Stimulated activated naive CD8-positive, alpha-beta T cell treated with anti-CD3 and anti-CD28 coated beads, Interleukin-15, Interleukin-2, amounts not matched to agents 100 ng/mL and 50 ng/mL, for 24 hours (primary cell): ENCODE measurements around the gene NAA16.
"Not testable (repeated sequence)": the region's sequence is repeated elsewhere in the genome, so short reads cannot be mapped to it uniquely, and the experiment has no call there.

Experiments used
- H3K27ac Mint-ChIP-seq: one replicate; pipeline ENCODE4 v1.8.0; 2021; ENCODE audit warnings: mild to moderate bottlenecking, mixed read lengths
- H3K27me3 Mint-ChIP-seq: one replicate; pipeline ENCODE4 v1.8.0; 2021; ENCODE audit warnings: mixed read lengths
- H3K36me3 Mint-ChIP-seq: one replicate; pipeline ENCODE4 v1.8.0; 2021; ENCODE audit warnings: low read depth, mixed read lengths
- H3K4me1 Mint-ChIP-seq: one replicate; pipeline ENCODE4 v1.8.0; 2021; ENCODE audit warnings: low read depth, mixed read lengths
- H3K4me3 Mint-ChIP-seq: one replicate; pipeline ENCODE4 v1.8.0; 2021; ENCODE audit warnings: mild to moderate bottlenecking, mixed read lengths
- H3K9me3 Mint-ChIP-seq: one replicate; pipeline ENCODE4 v1.8.0; 2021; ENCODE audit warnings: mixed read lengths

The NAA16 gene

DNA sequence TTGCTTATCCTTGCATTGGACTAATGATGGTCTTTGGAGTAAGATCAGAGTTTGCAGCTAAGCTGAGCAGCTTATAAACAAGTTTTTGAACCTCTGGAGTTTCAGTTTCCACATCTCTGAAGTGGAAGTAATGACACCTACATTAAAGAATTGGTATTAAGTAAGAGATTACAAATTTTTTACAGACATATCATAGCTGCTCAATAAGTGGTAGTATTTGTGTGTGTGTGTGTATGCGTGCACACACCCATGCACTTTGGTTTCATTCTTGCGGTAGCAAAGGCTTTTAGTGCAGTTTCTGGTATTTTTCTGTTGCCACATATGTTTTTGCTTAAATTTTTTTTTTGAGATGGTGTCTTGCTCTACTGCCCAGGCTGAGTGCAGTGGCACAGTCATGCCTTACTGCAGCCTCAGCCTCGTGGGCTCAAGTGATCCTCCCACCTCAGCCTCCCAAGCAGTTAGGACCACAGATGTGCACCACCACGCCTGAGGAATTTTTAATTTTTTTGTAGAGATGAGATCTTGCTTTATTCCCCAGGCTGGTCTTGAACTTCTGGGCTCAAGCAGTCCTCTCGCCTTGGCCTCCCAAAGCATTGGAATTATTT lies 4.5 kb downstream of the NAA16 start:
- peaks cover 67% of the 10 kb centered on the region for H3K4me1 Mint-ChIP-seq
- peak overlapping the region; percentile 68 for H3K4me3 Mint-ChIP-seq
- peak overlapping the region; percentile 80 for H3K27ac Mint-ChIP-seq

DNA sequence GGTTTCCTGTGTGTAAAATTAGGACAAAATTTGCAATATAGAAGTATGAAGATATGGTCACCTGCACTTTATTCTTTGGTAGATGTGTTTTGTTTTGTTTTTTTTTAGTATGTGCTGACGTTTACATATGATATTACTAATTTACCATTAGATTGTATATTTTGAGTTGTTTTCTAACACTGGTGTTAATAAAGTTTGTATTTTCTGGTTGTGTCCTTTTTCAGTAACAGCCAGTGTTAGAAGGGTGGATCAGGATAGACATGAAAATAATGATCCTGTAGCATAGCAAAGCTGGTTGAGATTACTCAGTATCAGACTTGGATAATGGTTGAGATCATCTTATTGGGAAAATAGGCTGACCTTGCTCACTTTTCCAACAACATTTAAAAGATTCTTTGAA lies 6.2 kb downstream of the NAA16 start:
- Mint-ChIP-seq H3K36me3 (peaks cover 47% of the 10 kb centered on the region), H3K9me3 (no peaks in the 10 kb centered on the region), H3K4me1 (peaks cover 65% of the 10 kb centered on the region), H3K27me3 (no peaks in the 10 kb centered on the region), H3K4me3 (no peak overlapping the region), H3K27ac (no peak overlapping the region)

More for the DNA sequence above, 4.5 kb downstream of the NAA16 start:
- H3K9me3 Mint-ChIP-seq: no peaks in the 10 kb centered on the region
- no peaks in the 10 kb centered on the region for H3K27me3 Mint-ChIP-seq
- H3K36me3 Mint-ChIP-seq: peaks cover 35% of the 10 kb centered on the region

DNA sequence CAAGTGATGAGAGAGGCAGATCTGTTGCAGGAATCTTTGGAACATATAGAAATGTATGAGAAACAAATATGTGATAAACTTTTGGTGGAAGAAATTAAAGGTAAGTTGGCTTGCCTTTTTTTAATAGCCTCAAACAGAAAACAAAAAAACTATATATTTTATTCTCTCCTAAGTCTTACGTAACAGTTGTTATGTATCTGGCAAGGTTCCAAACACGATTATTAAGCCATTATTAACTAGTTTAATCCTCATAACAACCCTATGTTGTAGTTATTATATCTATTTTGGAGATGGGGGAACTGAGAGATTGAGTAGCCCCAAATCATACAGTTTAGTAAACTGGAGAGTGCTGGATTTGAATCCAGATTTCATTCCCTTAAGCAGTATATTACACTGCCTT lies 14.7 kb downstream of the NAA16 start:
- Mint-ChIP-seq H3K4me3 (no peak overlapping the region), H3K4me1 (peaks cover 66% of the 10 kb centered on the region), H3K27me3 (no peaks in the 10 kb centered on the region), H3K9me3 (no peaks in the 10 kb centered on the region), H3K36me3 (peaks cover 77% of the 10 kb centered on the region), H3K27ac (no peak overlapping the region)

DNA sequence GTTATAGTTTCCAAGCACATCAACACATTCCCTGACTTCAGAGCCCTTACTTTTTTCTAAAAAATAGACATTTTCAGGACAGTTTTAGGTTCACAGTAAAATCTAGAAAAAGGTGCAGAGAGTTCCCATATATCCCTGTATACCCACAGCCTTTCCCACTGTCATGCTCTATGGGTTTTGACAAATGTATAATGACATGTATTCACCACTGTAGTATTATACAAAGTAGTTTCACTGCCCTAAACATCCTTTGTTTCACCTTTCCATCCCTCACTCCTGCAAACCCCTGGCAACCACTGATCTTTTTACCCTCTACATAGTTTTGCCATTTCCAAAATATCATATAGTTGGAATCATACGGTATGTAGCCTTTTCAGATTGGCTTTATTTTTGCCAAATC lies 15.6 kb downstream of the NAA16 start:
- Mint-ChIP-seq H3K36me3 (peaks cover 77% of the 10 kb centered on the region), H3K4me1 (peaks cover 68% of the 10 kb centered on the region), H3K4me3 (no peak overlapping the region), H3K27me3 (no peaks in the 10 kb centered on the region), H3K9me3 (no peaks in the 10 kb centered on the region), H3K27ac (peak overlapping the region; percentile 2)

DNA sequence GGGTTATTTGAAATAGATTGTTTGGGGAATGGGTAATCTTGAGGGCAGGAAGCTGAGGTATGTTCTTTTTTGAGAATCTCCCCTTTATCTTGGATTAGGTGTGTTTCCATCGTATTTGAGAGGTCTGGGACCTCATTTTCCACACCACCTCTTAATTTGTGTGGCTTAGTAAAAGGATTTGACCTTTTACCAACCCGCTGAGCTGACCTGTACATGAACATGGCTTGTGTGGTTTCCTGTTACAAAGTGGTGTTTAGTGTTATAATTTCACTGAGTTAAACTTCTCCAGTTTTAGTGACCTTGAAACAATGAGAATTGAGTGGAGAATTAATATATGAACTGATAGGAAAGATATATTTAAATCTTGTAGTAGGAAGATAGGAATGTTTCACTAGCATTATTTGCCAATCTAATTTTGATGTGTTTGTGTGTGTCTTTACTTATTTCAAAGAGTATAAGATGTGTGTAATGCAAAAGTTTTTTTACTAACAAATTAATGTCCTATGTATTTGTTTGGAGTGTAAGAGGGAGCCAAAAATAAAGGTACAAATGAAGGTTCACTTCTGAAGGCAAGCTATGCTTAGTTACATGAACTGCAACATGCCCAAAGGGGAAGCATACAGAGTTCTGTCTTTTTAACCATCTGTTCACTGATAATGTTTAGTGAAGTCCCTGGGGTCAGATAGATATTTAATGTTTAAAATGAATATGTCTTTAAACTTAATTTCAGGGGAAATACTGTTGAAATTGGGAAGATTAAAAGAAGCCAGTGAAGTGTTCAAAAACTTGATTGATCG lies 17.1 kb downstream of the NAA16 start:
- Mint-ChIP-seq H3K27ac (peak overlapping the region; percentile 62), H3K27me3 (no peaks in the 10 kb centered on the region), H3K9me3 (no peaks in the 10 kb centered on the region), H3K4me3 (peak overlapping the region; percentile 56), H3K4me1 (peaks cover 63% of the 10 kb centered on the region), H3K36me3 (peaks cover 74% of the 10 kb centered on the region)

DNA sequence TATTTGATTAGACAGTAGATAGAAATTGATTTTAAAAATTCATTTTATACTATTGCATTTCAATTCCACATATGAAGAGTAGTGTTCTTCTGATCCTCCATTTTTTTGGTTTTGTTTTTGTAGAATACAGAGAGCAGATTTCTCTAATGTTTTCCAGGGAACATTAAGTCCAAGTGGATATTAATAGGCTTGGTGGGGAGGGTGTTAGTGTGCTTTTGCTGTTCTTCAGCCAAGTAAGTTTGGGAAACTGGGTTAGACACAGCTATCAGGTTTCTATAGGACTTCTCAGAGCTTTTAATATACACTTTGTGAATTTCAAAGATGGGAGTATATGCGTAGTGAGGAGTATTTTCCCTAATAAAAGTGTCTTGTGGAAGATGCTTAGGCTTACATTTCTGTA lies 21.8 kb downstream of the NAA16 start:
- no peaks in the 10 kb centered on the region for H3K9me3 Mint-ChIP-seq
- H3K4me1 Mint-ChIP-seq: peaks cover 38% of the 10 kb centered on the region
- no peak overlapping the region for H3K4me3 Mint-ChIP-seq
- H3K36me3 Mint-ChIP-seq: peaks cover 68% of the 10 kb centered on the region
- no peak overlapping the region for H3K27ac Mint-ChIP-seq
- no peaks in the 10 kb centered on the region for H3K27me3 Mint-ChIP-seq

DNA sequence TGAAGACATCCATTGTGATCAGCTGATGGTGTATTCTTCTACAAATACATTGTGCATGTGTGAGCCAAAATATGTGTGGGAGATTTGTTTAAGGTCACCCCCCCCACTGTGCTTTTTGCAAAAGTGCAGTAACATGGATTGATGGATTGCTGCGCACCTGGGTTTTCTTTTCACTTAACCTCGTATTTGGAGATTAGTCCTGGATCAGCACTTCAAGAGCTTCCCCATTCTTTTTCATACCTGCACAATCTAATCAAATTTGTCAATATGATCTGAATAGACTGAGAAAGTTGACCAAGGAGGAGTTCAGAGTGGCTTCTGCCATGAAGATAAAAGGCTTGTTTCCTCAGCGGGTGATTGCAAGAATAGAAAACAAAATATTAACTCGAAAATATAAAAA lies 23.7 kb downstream of the NAA16 start:
- no peak overlapping the region for H3K27ac Mint-ChIP-seq
- no peak overlapping the region for H3K4me3 Mint-ChIP-seq
- peaks cover 67% of the 10 kb centered on the region for H3K36me3 Mint-ChIP-seq
- H3K4me1 Mint-ChIP-seq: peaks cover 24% of the 10 kb centered on the region
- no peaks in the 10 kb centered on the region for H3K27me3 Mint-ChIP-seq
- H3K9me3 Mint-ChIP-seq: no peaks in the 10 kb centered on the region

DNA sequence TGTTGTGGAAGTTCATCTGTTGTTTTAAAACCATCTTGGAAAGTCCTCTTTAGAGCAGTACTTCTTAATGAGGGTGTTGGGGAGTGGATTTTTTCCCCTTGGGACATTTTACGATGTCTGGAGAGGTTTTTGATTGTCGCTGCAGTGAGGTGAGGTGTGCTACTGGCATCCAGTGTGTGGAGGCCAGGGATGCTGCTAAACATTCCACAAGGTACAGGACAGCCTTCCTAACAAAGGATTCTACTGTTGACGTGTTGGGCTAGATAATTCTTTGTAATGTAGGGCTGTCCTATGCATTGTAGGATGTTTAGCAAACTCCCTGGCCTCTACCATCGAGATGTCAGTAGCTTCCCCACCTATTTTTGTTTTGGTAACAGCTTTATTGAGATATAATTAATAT lies 33.3 kb downstream of the NAA16 start:
- Mint-ChIP-seq H3K4me1 (peaks cover 41% of the 10 kb centered on the region), H3K27ac (no peak overlapping the region), H3K27me3 (no peaks in the 10 kb centered on the region), H3K9me3 (no peaks in the 10 kb centered on the region), H3K4me3 (no peak overlapping the region), H3K36me3 (peaks cover 79% of the 10 kb centered on the region)

DNA sequence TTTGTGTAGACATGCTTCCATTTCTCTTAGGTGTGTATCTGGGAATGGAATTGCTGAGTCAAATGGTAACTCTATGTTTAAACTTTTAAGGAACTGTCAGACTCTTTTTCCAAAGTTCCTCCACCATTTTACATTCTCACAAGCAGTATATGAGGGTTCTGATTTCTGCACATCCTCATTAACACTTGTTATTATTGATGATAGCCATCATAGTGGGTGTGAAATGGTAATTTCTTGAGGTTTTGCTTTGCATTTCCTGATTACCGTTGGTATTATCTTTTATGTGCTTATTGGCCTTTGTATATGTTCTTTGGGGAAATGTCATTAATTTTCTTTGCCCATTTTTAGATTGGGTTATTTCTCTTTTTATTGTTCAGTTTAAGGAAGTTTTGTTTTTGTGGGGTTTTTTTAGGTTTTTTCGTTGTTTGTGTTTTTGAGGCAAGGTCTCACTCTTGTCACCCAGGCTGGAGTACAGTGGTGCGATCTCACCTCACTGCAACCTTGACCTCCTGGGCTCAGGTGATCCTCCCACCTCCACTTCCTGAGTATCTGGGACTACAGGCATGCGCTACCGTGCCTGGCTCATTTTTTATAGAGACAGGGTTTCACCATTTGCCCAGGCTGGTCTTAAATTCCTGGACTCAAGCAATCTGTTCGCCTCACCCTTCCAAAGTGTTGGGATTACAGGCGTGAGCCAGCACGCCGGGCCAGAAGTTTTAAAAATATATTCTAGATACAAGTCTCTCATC lies 34.3 kb downstream of the NAA16 start:
- H3K4me1 Mint-ChIP-seq: peaks cover 38% of the 10 kb centered on the region
- H3K27me3 Mint-ChIP-seq: no peaks in the 10 kb centered on the region
- H3K36me3 Mint-ChIP-seq: peaks cover 73% of the 10 kb centered on the region
- peak overlapping the region; percentile 72 for H3K27ac Mint-ChIP-seq
- H3K4me3 Mint-ChIP-seq: no peak overlapping the region
- no peaks in the 10 kb centered on the region for H3K9me3 Mint-ChIP-seq

DNA sequence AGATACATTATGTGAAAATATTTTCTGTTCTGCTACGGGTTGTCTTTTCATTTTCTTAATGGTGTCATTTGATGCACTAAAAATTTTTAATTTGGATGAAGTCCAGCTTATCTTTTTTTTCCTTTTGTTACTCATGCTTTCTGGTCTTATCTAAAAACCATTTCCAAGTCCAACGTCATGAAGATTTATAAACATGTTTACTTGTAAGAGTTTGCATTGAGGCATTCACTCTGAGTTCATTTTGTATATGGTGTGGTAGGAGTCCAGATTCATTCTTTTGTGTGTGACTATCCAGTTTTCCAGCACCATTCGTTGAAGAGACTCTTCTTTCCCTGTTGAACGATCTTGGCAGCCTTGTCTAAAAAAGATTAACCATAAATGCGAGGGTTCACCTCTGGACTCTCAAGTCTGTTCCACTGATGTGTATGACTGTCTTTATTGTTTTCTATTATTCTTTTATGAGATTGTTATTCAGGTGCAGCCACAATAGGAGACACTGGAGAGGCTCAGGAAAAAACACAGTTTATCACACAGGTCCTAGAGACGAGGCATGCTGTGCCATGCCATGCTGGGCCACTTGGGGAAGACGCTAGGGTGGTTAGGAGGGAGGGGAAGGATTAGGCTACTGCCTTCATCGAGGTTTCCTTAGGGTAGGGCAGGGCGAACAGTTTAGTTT lies 35.0 kb downstream of the NAA16 start:
- Mint-ChIP-seq H3K36me3 (peaks cover 71% of the 10 kb centered on the region), H3K4me1 (peaks cover 41% of the 10 kb centered on the region), H3K9me3 (no peaks in the 10 kb centered on the region), H3K27ac (peak overlapping the region; percentile 72), H3K27me3 (no peaks in the 10 kb centered on the region), H3K4me3 (no peak overlapping the region)

DNA sequence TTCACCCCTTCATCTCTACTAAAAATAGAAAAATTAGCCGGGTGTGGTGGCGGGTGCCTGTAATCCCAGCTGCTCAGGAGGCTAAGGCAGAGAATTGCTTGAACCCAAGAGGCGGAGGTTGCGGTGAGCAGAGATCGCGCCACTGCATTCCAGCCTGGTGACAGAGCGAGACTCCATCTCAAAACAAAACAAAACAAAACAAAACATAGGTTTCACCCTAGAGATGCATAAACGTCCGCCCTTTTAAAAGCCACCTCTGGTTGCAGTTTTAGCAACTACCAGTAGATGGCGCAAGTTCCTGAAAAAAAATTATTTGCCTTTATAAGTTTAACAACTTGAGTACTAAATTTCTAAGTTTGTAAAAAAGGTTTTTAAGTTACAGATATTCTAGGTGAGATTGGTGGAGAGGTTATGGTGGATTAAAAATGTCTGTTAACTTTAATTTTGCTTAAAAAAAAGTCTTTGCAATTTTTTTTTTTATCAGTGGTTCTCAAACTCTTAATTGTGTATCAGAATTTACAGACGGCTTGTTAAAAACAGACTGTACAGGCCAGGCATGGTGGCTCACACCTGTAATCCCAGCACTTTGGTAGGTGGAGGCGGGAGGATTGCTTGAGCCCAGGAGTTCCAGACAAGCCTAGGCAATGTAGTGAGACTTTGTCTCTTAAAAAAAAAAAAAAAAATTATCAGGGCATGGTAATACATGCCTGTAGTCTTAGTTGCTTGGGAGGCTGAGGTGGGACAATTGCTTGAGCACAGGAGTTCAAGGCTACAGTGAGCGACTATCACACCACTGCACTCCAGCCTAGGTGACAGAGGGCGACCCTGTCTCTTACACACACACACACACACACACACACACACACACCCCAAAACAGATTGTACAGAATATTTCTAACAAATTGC lies 42.1 kb downstream of the NAA16 start:
- peaks cover 65% of the 10 kb centered on the region for H3K4me1 Mint-ChIP-seq
- H3K36me3 Mint-ChIP-seq: peaks cover 49% of the 10 kb centered on the region
- H3K4me3 Mint-ChIP-seq: peak overlapping the region; percentile 13
- no peaks in the 10 kb centered on the region for H3K9me3 Mint-ChIP-seq
- H3K27ac Mint-ChIP-seq: peak overlapping the region; percentile 76
- H3K27me3 Mint-ChIP-seq: no peaks in the 10 kb centered on the region

DNA sequence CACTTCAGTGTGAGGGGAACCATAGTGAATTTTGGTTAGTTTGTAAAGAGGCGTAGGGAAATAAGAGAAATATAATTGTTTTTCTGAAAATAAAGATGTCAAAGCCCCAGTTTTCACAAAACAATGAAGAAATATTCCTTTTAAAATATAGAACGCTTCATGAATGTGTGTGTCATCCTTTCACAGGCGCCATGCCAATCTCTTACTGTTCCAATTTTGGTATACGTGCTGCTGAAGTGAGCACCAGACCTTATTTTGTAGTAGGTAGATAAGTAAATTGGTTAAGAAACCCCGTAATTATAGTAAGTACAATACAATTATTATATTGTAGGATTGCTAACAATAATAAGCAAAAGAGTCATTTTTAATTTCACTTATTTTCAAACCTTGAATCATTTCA lies 43.3 kb downstream of the NAA16 start:
- no peaks in the 10 kb centered on the region for H3K9me3 Mint-ChIP-seq
- no peak overlapping the region for H3K27ac Mint-ChIP-seq
- no peak overlapping the region for H3K4me3 Mint-ChIP-seq
- no peaks in the 10 kb centered on the region for H3K27me3 Mint-ChIP-seq
- peaks cover 49% of the 10 kb centered on the region for H3K36me3 Mint-ChIP-seq
- peaks cover 65% of the 10 kb centered on the region for H3K4me1 Mint-ChIP-seq

DNA sequence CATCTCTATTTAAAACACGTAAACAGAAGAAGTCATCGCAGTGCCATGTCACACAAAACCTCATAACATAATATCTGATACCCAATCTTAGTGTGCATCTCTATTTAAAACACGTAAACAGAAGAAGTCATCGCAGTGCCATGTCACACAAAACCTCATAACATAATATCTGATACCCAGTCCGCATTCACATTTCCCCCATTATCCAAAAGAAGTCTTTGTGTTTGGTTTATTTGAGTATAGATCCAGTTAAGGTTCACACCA lies 45.2 kb downstream of the NAA16 start:
- H3K4me1 Mint-ChIP-seq: peaks cover 65% of the 10 kb centered on the region
- H3K27me3 Mint-ChIP-seq: not testable (repeated sequence)

DNA sequence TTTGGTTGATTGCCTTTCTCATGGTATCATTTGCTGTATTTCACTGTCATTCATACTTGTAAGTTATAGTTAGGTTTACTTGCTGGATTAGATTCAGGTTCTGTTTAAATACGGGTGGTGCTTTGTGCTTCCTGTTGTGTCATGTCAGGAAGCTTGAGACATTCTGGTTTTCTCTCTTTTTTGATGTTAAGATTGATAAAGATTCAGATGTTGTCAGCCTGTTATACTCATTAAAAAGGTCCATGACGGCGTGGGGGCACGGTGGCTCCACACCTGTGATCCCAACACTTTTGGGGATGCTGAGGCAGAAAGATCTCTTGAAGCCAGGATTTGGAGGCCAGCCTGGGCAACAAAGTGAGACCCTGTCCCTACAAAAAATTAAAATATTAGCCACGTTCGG lies 45.7 kb downstream of the NAA16 start:
- Mint-ChIP-seq H3K9me3 (no peaks in the 10 kb centered on the region), H3K4me1 (peaks cover 66% of the 10 kb centered on the region), H3K36me3 (peaks cover 62% of the 10 kb centered on the region), H3K27me3 (no peaks in the 10 kb centered on the region), H3K27ac (peak overlapping the region; percentile 82), H3K4me3 (peak overlapping the region; percentile 44)

More for the DNA sequence above, 45.2 kb downstream of the NAA16 start:
- Mint-ChIP-seq H3K36me3 (peaks cover 58% of the 10 kb centered on the region), H3K4me3 (peak overlapping the region; percentile 44), H3K27ac (peak overlapping the region; percentile 82)
- not testable (repeated sequence) for H3K9me3 Mint-ChIP-seq
